Activated CD4-positive, alpha-beta T cell treated with anti-CD3 and anti-CD28 coated beads, Interleukin-2, amount 50 U/mL, for 24 hours (primary cell): Measurements from ENCODE around the gene NRG2.
A peak's percentile ranks its signal among the peaks of the same experiment; 100 is the strongest.

Experiments used
- DNase-seq, 2 donors: peaks; one replicate each; pipeline ENCODE4 v3.0.0-alpha.2; 2020; ENCODE audit warnings: low read depth in 1 of 2, low spot score in 1 of 2

The NRG2 gene

DNA sequence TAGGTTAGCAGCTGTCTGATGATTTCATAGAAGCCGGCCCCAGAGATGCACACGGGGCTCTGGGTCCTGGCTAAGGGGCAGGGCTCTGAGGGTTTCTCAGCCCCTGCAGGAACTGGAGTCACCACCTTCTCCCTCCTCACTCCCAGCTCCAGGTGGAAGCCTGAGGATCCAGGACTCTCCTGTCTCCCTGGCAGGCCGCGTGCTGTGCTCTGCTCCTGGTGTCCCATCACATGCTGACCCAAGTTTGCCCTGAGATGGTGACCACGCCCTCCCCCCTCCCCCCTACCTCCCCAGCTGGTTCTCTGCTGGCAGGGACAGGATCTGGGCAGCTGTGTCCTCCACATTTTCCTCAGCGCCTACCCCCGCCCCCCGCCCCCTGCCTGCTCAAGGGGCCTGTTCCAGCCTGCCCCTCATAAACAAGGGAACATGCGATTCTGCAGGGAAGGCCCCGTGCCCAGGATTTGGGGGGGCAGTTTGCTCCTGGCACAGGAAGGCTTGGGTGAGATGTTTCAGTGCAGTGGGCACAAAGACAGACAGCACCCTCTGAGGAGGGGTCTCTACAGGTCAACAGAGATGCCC lies 160.0 kb downstream of the NRG2 start:
- no peak for DNase-seq

DNA sequence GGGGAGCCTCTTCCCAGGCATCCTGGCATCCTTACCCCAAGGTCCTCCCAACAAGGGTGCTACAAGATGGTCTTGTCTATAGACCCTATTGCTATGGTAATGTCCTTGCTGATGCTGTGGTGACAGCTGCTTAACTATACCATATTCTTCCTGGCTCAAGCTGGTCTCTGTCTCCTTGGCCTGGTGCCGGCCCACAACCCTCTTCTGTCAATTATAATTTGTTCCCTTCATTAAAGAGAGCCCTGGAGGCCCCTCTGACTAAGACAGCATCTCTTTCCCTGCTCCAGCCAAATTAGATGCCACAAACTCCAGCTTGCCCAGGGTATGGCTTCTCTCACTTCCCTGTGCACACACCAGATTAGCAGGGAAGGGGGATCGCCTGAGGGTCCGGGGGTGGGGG lies 160.8 kb downstream of the NRG2 start:
- DNase-seq: no peak

DNA sequence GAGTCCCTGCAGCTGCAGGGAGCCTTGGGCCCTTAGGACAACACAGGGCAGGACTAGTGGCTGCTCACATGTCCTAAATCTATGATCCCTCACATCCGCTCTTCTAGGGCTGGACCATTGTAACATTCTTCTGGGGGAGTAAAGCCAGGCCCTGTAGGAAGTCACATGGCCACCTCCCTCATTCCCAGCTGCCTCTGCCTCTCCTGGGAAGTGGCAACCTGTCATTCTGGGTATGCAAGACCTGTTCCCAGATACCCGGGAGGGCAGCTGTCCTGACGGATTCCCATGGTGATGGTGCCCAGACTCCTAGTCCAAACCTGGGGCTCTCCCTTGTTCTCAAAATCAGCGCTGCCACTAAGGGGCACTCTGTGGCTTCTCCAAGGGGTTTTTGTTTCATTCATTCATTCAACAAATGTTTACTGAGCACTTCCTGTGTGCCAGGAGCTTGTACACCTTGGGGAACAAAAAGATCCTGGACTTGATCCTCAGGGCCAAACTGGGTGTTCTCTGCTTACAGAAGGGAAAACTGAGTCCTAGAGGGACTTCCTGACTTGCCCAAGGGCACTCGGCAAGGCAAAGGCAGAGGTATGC lies 161.9 kb downstream of the NRG2 start:
- DNase-seq: no peak

DNA sequence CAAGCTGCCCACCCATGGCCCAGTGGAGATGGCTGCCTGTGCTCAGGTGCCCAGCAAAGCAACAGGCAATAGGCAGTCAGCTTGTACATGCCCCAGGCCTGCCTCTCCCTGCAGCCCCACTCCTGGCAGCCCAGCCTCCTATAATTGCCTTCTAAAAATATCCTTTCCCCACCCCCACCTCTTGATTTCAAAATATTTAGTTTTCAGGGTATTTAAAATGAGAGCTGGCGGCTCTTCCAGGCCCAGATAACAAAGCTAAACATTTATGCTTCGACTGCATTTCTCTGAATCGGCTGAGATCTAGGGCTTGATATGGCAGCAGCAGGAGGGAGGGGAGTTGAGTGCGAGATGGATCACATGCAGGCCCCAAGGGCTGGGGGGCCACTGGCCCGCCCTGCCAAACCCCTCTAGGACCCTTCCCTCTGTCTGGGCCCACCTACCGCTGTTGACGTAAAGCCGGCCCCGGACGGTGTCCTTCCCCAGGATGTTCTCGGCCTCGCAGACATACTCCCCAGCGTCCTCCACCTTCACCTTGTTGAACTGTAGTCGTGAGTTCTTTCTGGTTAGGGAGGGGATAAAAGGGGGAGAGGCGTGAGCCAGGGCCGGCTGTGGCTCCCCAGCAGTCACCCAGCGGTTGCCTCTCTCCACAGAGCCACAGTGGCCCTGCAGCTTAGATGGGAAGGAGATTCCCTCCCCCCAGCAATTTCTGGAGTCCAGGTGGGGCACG lies 162.5 kb downstream of the NRG2 start:
- DNase-seq: no peak

DNA sequence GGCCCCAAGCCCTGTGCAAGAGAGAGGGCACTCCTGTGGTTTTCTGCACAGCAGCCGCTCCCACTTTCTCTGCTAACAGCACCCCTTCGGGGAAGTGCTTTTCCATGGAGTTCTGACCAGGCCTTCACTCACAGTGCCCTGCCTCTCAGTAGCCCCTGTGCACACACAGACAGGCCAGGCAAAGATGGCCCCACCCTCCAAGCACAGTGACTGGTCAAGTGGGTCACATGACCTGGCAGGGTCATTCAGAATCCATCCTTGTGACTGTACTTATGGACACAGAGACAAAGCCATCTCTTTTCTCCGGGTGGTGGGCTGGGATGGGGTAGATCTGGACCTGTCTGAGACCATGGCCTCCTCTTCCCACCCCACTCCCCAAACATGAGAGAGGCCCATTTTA lies 165.0 kb downstream of the NRG2 start:
- DNase-seq: no peak

DNA sequence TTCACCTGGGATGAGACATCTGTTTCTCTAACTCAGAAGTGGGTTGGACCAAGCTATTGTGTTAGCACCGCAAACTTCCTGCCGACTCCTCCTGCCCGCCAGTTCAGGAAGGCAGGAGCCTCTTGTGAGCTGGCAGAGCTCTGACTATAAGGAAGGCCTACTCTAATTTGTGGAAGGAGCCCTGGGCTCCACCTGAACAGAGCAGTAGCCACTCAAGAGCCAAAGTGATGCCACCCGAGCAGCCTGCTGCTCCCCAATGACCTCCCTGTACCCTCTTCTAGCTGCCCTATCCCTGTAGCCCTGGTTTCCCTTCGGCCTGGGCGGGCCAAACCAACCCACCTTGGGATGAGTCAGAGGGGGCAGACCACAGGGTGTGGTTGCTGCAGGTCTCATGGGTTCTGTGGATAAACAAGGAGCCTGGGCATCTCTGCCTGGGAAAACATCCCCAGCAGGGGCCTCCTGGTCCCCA lies 165.9 kb downstream of the NRG2 start:
- DNase-seq: no peak

DNA sequence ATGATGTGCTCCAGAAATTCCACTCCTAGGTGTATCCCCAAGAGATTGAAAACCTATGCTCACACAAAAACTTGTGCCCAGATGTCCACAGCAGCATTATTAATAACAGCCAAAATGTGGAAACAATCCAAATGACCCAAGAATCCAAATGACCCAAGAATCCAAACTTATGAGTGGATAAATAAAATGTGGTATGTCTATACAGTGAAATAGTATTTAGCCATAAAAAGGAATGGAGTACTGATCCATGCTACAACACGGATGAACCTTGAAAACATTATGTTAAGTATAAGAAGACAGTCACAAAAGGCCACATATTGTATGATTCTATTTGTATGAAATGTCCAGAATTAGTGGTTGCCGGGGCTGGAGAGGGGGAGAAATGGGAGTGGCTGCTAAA lies 167.1 kb downstream of the NRG2 start:
- no peak for DNase-seq

DNA sequence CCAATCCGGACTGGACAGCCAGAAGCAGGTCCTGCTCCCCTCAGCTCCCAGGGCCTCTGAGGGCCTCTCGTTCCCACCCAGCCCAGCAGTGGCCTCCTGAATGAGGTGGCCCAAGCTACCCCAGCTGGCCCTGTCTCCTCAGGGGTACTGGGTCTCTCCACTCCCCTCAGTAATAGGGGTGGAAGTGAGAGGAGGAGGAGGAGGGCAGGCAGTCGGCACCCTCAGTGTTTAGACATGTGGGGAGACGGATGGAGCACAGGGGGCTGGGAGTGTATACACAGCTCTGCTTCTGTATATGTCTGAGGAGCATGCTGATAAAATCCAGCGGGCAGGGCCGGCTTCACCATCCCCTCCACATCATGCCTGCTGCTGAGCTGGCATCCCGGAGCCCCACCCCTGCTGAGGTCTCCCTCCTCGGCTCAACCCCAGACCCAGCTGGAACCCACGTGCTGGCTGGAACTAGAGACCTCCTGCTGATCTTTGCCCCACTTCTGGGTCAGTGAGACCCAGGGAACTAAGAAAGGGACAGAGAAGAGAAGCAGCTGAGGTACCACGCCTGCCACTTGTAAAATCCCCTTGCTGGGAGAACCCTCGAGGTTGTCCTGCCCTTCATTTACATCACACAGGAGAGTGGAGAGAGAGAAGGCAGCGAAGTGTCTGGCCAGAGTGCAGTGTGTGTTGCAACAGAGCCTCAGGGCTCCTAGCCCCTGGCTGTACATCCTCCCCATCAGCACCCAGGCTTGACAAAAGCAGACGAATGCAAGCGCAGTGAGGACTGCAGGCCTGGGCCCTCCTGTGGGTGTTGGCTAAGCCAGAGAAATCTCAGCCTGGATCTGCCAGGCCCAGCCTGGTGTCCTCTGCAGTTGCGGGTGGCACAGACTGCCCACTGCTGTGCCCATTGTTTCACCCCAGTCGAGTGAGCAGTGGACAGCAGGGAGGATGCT lies 170.0 kb downstream of the NRG2 start:
- no peak for DNase-seq

DNA sequence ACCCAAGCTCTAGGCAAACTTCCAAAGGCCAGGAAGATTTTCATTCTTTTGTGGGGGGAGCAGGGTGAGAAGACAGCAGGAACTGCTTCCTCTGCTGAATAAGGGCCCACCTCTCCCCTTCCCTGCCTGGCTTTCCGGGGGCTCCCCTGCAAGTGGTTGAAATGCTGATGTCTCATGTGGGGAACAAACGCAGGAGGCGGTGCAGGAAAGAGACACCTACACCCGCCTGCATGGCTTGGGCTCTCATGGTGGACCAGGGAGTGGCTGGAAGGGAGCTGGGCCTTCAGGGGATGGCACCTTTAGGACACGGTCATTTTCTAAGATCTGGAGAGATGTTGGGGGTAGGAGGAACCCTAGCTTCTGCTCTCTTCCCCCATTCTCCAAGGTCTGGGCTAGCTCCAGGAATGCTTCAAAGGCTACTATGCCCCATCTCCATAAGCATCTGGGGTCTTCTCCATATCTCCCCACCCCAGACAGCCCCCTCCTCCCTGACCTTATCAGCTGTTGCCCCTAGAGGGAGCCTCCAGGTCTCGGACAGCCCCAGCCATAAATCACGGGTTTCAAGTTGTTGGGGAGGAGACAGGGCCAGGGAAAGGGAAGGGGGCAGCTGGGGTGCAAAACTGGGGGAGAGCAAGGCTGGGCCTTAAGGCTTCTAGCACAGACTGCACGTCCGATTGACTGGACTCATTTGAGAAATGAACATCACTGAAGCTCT lies 170.9 kb downstream of the NRG2 start:
- no peak for DNase-seq

DNA sequence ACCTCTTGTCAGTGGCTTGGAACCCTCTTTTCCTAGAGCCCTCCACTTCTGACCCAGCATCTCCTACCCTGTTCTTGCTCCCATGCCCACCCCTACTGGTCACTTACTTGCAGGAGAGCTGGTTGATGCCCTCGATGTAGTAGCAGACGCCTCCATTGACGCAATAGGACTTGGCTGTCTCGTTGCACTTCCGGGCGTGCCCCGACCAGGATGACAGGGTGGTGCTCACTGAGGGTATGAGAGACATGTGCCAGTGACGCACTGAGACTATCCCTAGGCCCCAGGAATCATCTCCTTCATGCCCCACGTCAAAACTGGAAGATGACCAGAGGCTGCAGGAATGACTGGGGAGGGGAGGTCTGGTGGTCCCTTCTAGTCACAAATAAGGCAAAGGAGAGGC lies 171.5 kb downstream of the NRG2 start:
- no peak for DNase-seq

DNA sequence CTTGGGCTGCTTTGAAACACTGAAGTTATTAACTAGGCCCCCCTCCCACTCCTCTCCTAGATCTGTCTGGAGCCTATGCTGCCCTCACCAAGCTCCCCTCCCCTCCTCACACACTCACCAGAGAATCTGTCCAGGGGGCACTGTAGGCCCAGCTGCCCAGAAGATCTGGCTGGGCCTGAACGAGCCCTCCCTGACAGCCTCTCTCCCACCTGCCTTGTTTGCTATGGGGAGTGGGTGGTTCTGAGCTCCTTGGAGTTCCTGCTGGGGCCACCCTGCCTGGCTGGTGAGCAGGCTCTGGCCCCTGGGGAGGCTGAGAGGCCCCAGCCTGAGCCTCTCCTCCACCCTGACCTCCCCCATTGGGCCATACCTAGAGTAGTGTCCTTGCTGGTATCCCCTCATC lies 172.4 kb downstream of the NRG2 start:
- no peak for DNase-seq

DNA sequence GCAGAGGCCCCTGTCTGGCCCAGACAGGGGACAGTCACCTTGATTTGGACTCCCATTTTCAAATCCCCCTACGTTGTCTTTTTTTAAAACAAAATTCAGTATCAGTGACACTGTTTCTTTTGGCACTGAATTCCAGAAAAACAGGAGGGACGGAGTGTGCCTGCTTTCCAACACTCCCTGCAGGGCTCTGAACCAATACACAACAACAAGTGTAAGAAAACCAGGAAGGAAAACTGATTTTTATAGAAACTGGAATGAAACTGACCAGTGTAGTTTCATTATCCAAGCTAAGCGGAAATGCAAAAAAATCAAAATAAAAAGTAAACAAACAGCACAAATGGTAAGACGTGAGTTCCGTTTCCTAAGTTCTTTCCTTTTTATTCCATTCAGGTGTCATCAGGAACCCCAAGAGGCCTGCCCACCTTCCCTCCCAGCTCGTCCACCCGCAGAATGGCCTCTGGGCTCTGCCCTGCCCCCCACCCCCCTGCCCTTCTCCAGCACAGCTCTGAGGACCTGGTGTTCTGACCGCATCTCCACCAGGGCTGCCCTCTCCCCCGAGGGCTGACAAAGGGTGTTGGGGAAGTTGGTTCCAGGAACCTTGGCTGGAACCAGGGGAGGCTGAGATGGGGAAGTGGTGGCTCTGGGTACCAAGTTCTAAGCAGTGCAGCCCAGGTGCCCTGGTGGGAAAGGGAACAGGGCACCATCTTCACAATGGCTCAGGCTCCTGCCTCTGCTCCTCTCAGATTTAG lies 173.9 kb downstream of the NRG2 start:
- DNase-seq: no peak

DNA sequence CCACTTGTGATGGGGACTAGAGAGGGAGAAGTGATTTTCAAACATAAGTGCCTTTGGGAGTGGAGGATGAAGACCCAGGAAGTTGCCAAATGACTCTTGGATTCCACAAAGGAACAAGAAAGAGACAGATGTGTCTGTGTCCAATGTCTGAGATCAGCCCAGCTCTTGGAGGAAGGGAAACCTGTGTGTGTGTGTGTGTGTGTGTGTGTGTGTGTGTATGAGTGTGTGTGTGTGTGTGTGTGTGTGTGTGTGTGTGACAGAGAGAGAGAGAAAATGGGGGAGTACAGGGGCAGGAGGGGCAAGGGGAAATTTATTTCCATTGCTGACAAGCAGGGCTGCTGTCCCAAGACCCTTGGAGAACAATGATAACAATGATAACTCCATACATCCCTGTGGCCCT lies 175.5 kb downstream of the NRG2 start:
- no peak for DNase-seq

DNA sequence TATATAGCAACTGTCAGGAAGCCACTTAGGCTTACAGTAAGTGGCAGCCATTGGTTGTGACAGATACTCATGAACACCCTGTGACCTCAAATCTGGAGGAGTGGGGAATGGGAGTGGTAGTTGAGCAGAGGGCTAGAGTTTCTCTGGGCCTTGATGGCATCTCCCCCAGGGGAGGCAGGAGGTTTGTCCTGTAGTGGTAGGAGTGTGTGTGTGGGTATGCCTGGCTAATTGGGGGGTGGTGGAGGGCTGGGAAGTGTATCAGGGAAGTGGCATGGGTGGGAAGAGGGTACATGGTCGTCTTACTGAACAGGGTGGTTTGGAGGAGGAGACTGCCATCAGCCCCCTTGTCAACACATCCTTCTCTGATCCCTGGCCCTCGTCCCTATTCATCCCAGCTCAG lies 176.0 kb downstream of the NRG2 start:
- no peak for DNase-seq

DNA sequence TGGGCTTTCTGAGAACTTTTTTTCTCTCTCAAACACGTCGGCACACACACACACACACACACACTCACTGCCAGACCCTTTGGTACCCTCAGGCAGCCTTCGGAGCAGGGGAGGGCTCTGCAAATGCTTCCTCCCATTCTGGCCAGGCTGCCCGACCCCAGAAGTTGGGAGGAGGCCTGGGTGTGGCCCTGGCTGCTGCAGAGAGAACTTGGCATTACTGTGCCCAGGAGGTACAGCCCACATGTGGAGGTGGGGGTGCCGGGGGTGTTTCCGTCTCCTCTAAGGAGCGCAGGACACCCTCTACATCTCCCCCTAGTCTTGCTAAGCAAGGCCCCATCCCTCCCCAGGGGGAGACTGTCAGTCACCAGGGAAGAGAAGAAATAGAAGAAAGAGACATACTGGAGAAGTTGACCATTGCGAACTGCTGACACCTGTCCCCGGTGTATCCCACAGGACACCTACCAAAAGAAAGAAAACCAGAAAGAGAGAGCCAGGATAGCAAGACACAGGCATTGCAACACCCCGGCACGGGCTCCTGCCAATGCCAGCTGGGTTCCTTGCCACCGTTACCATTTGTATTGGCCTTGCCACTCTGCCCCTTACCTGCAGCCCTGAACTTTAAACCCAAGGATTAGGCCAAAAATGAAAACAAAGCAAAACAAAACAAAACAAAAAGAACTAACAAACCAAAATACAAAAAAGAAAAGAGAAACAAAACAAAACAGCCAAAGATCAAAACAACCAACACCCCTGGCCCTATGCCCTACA lies 178.2 kb downstream of the NRG2 start:
- no peak for DNase-seq

DNA sequence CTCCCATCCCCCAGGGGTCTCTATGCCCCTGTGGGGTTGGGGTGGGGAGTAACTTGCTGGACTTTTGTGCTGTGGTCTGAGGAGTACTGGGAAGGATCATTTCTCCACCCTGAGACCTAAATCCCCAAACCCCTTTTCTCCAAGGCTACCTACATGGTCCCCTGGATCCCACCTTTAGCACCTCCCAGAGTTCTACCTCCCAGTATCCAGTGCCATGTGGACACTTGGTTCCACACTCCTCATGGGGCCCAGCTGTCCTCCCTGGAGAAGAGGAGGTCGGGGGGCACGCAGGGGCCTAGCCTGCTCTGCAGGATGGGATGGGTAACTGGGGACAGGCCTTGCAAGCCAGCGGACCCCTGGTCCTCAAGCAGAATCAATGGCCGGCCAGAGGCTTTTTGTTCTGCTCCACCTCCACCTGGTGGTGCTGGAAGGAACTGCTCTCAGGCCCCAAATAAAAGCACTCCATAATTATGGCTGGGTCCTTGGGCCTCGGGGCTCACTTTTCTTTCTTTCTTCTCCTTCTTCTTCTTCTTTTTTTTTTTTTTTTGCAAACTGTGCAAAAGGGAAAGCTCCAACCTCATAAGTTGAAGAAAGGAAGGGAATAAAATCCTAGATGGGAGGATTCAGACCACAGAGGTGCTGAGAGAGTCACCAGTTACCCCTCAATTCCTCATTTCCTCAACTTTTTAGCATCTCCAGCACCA lies 179.1 kb downstream of the NRG2 start:
- peak; percentile 28 to 30 for DNase-seq

DNA sequence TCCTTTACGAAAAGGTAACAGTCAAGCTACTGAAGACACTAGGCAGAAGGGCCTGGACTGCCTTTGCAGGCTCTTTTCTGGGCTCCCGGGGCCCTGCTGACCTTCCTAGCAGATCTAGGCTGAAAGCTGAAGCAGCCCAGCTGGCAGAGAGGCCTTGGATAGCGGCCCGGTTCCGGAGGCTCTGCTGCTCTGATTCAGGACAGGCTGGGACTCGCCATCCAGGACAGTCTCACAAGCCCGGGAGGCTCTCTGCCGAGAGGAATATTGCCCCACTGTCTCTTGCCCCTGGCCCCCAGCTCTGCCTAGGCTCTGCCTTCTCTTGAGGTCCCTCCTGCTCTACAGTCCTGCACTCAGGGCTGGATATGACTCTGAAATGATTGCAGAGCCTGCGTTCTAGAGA lies 179.7 kb downstream of the NRG2 start:
- no peak for DNase-seq

DNA sequence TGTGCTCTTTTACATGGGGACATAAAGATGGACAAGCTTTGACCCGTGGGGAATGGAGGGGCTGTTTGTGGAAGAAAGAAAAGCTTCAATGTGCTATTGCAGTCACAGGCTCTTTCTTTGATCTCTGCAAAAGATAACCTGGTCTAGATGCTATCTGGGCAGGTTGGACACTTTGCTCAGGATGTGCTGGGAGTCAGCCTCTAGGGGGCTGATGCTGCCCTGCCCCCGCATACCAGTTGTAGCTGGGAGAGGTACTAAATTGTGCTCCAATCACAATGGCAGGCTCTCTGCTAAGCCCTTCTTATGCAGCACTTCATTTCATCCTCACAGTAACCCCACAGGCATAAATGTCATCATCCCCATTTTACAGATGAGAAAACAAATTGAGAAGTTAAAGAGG lies 180.3 kb downstream of the NRG2 start:
- DNase-seq: no peak

DNA sequence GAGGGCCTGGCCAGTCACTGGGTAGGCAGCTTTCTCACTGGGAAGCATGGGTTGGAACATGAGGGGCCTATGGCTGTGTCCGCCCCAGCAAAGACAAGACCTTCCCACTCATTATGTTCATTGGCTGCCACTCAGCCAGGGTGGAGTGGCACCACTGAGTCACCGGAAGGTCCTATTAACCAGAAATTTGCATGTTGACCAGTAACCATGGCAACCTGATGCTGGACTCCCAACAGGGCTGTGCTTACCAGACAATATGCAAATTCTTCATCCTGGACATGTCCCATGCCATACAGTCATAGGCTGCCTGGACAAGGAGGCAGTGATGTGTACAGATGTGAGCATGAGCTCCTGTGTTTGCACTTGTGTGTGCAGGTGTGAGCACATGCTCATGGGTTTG lies 180.8 kb downstream of the NRG2 start:
- no peak for DNase-seq
